Thyroid gland (tissue), 4 donors: ENCODE measurements around the gene ACP2. TPM values are rescaled to one million over a fixed set of nuclear protein-coding genes. Genes with fewer than 3 reads are reported as not detected.

Experiments used
- DNase-seq, 2 donors: peaks; one replicate each; pipeline ENCODE4 v3.0.0-alpha.2; 2019
- H3K27ac ChIP-seq, 3 donors: fragments of 200-600 bp; sonication (generic); 1 replicate in 2 of 3; 2 replicates in 1 of 3; pipeline ENCODE4 v1.5.1; 2016 to 2019; ENCODE audit warnings: mild to moderate bottlenecking in 1 of 3, moderate library complexity in 1 of 3
- H3K27me3 ChIP-seq: fragments of 200-600 bp; sonication (generic); one replicate; pipeline ENCODE4 v1.5.1; 2019
- H3K36me3 ChIP-seq, 2 donors: fragments of 200-600 bp; sonication (generic); one replicate each; pipeline ENCODE4 v1.5.1; 2016 to 2019
- H3K4me1 ChIP-seq, 2 donors: fragments of 200-600 bp; sonication (generic); one replicate each; pipeline ENCODE4 v1.5.1; 2017 to 2019
- H3K4me3 ChIP-seq, 3 donors: fragments of 200-600 bp; sonication (generic); replicated peaks in 1 of 3; 1 replicate in 2 of 3; 2 replicates in 1 of 3; pipeline ENCODE4 v1.5.1; 2016; ENCODE audit warnings: mild to moderate bottlenecking in 1 of 3
- H3K9me3 ChIP-seq: fragments of 200-600 bp; sonication (generic); one replicate; pipeline ENCODE4 v1.5.1; 2017
- POLR2A ChIP-seq, 2 donors: fragments of 450-650 bp; IDR thresholded peaks; one replicate each; pipeline ENCODE4 v1.6.1; 2017; ENCODE audit warnings: antibody characterized with exemption in 2 of 2, mild to moderate bottlenecking in 2 of 2, moderate library complexity in 1 of 2
- WGBS, 2 donors: methylation state at CpG; one replicate each; pipeline ENCODE4 v1.1.5; 2017; 5-methylcytosine and 5-hydroxymethylcytosine counted together
- intact Hi-C: fragments of 100-400 bp; cut with DNase I; formaldehyde crosslinking; loops from one replicate; pipeline ENCODE4 v1.15.1; 2023
- total RNA-seq, 4 donors: library from RNA; depleted of rRNA; stranded (reverse); fragments of >200 nt; gene quantifications; one replicate each; pipeline ENCODE4 v1.2.3, GENCODE V29; 2016
- TF ChIP-seq, protein P1 (sequence below), 6 experiments: fragments of 200-600 bp in 3 of 6; fragments of 450-650 bp in 3 of 6; sonication (generic) in 3 of 6; IDR thresholded peaks; one replicate each; pipeline ENCODE4 v1.5.1; 2016 to 2019; ENCODE audit warnings: antibody characterized with exemption in 6 of 6, mild to moderate bottlenecking in 2 of 6, inconsistent platforms in 1 of 6, moderate library complexity in 1 of 6

ACP2 gene
- total RNA-seq, 4 donors from 2014 or later: 32.4 to 98.5 (median 73.3) TPM

DNA sequence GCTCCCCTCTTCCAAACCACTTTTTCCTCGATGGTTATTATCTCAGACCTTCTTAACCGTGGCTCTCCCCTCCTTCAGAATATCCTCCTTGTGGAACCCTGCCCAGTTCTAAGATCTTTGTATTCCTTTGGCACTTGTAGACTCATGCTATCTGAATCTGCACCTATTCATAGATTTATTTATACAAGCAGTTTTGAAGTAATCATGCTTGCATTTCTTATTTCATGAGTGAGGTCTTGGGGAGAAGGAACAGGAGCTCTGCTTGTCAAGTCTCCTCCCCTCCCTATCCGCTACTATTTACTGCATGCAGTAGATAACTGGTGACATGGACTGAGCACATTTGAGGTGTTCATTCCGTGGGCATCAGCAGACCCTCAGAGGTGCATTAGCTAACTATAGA, 15.9 kb upstream of the ACP2 start:
- Histone ChIP-seq H3K27me3 (no peaks in the 10 kb centered on the region), H3K4me1 (peaks cover 4 to 24% of the 10 kb centered on the region in 2 donors)

DNA sequence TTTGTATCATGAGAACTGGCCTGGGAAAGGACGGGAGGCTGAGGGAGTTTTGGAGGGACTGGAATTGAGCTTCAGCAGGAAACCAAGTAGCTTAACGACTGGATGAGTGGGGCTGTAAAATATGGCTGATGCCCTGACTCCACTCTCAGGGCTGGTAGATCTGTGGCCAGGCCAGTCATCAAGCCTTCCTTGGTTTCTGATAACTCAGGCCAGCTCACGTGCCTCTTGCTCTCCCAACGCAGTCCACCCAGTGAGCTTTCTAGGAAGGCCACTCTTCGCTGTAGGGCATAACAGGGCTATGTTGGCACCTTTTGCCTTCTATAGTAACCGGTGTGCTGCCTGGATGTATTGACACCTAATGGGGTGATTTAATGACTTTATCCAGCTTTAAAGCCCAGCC, 15.5 kb upstream of the ACP2 start:
- Histone ChIP-seq H3K9me3 (no peaks in the 10 kb centered on the region), H3K27ac (peak overlapping the region in 1 of 3 donors; percentile 29), H3K4me1 (peaks cover 4 to 28% of the 10 kb centered on the region in 2 donors), H3K36me3 (no peaks in the 10 kb centered on the region), H3K27me3 (no peaks in the 10 kb centered on the region), H3K4me3 (no peak overlapping the region)
- WGBS, 2 donors: 90 to 94% methylated on average over 6 of the region's 6 CpGs
- no peak for TF ChIP-seq POLR2A (IDR thresholded peaks at IDR 0.05)
- TF ChIP-seq, protein P1, sequence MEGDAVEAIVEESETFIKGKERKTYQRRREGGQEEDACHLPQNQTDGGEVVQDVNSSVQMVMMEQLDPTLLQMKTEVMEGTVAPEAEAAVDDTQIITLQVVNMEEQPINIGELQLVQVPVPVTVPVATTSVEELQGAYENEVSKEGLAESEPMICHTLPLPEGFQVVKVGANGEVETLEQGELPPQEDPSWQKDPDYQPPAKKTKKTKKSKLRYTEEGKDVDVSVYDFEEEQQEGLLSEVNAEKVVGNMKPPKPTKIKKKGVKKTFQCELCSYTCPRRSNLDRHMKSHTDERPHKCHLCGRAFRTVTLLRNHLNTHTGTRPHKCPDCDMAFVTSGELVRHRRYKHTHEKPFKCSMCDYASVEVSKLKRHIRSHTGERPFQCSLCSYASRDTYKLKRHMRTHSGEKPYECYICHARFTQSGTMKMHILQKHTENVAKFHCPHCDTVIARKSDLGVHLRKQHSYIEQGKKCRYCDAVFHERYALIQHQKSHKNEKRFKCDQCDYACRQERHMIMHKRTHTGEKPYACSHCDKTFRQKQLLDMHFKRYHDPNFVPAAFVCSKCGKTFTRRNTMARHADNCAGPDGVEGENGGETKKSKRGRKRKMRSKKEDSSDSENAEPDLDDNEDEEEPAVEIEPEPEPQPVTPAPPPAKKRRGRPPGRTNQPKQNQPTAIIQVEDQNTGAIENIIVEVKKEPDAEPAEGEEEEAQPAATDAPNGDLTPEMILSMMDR (IDR thresholded peaks at IDR 0.05): no peak
- intact Hi-C loops: loop anchor here (5.0 kb wide), 1 partner anchor 82 kb away; no protein-coding TSS in a partner anchor
- no peak for DNase-seq

More for the DNA sequence above, 15.9 kb upstream of the ACP2 start:
- Histone ChIP-seq H3K36me3 (no peaks in the 10 kb centered on the region), H3K9me3 (no peaks in the 10 kb centered on the region), H3K4me3 (no peak overlapping the region), H3K27ac (peak overlapping the region in 1 of 3 donors; percentile 29)
- WGBS, 2 donors: 59 to 74% methylated on average over 4 of the region's 4 CpGs
- TF ChIP-seq POLR2A (IDR thresholded peaks at IDR 0.05): no peak
- TF ChIP-seq, protein P1 (IDR thresholded peaks at IDR 0.05): no peak
- DNase-seq: no peak
- intact Hi-C loops: loop anchor here (5.0 kb wide), 1 partner anchor 82 kb away; no protein-coding TSS in a partner anchor

DNA sequence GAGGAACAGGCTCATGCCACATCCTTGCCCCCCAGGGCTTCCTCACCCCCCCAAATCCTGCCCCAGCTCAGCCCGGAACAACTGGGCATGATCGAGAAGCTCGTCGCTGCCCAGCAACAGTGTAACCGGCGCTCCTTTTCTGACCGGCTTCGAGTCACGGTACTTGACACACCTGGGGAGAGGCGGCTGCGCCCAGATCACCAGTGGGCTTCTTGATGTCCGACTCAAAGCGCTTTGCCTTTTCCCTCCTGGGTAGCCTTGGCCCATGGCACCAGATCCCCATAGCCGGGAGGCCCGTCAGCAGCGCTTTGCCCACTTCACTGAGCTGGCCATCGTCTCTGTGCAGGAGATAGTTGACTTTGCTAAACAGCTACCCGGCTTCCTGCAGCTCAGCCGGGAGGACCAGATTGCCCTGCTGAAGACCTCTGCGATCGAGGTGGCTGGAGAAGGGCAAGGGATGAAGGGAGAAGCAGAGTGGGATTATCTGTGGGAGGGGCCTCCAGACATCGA, 12.7 kb upstream of the ACP2 start:
- TF ChIP-seq POLR2A (IDR thresholded peaks at IDR 0.05): no peak
- TF ChIP-seq, protein P1 (IDR thresholded peaks at IDR 0.05): no peak
- no peak for DNase-seq
- Histone ChIP-seq H3K36me3 (no peaks in the 10 kb centered on the region), H3K27me3 (no peaks in the 10 kb centered on the region), H3K27ac (no peak overlapping the region), H3K4me3 (no peak overlapping the region), H3K4me1 (peaks cover 19 to 42% of the 10 kb centered on the region in 2 donors), H3K9me3 (no peaks in the 10 kb centered on the region)
- WGBS, 2 donors: 86 to 87% methylated on average over 22 of the region's 22 CpGs
- intact Hi-C loops: loop anchor here (5.0 kb wide), 1 partner anchor 79 kb away; no protein-coding TSS in a partner anchor

DNA sequence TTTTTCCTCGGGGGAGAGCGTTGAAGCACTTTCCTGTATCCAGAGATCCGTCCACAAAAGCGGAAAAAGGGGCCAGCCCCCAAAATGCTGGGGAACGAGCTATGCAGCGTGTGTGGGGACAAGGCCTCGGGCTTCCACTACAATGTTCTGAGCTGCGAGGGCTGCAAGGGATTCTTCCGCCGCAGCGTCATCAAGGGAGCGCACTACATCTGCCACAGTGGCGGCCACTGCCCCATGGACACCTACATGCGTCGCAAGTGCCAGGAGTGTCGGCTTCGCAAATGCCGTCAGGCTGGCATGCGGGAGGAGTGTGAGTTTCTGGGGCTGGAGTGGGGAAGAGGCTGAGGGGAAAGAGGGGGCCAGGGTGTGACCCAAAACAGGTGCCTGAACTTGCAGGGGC, 11.8 kb upstream of the ACP2 start:
- no peak for TF ChIP-seq POLR2A (IDR thresholded peaks at IDR 0.05)
- TF ChIP-seq, protein P1 (IDR thresholded peaks at IDR 0.05): no peak
- H3K4me1 ChIP-seq: peaks cover 19 to 42% of the 10 kb centered on the region in 2 donors
- H3K4me3 ChIP-seq: no peak overlapping the region
- no peaks in the 10 kb centered on the region for H3K9me3 ChIP-seq
- 78 to 94% methylated on average over 19 of the region's 19 CpGs for WGBS, 2 donors
- no peaks in the 10 kb centered on the region for H3K27me3 ChIP-seq
- H3K36me3 ChIP-seq: no peaks in the 10 kb centered on the region
- intact Hi-C loops: loop anchor here (5.0 kb wide), 1 partner anchor 78 kb away; no protein-coding TSS in a partner anchor
- H3K27ac ChIP-seq: no peak overlapping the region
- DNase-seq: no peak

DNA sequence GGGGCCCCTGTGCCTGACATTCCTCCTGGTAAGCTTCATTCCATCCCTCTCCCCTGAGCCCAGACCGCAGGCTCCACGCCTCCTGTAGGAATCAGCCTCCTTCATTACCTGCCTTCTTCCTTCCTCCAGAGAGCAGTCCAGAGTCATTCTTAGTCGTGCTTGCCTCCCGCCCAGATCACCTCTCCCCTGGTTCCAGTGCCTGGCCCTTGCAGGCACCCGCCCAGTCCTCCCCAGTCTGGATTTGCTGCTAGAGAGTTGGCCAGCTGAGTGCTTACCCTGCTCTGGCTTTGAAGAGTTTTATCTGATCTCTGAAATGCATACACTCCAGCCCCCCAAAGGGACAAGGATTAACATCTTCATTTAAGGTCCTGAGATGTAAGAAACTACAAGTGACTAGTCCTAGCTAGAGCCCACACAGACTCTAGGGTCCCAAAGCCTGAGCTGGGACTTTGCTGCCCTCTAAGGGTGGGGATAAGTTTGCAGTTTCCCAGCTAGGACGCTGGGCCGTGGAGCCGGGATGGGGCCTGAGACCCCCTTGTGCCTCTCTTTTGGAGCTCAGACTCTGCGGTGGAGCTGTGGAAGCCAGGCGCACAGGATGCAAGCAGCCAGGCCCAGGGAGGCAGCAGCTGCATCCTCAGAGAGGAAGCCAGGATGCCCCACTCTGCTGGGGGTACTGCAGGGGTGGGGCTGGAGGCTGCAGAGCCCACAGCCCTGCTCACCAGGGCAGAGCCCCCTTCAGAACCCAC, 10.8 kb upstream of the ACP2 start:
- no peaks in the 10 kb centered on the region for H3K9me3 ChIP-seq
- peak in 1 of 2 donors; percentile 24 for DNase-seq
- H3K4me1 ChIP-seq: peaks cover 15 to 42% of the 10 kb centered on the region in 2 donors
- 41 to 55% methylated on average over 10 of the region's 10 CpGs for WGBS, 2 donors
- TF ChIP-seq, protein P1 (IDR thresholded peaks at IDR 0.05): peak in 5 of 6 experiments; percentile 9 to 53 (median 43)
- TF ChIP-seq POLR2A (IDR thresholded peaks at IDR 0.05): no peak
- H3K27me3 ChIP-seq: no peaks in the 10 kb centered on the region
- no peaks in the 10 kb centered on the region for H3K36me3 ChIP-seq
- no peak overlapping the region for H3K4me3 ChIP-seq
- intact Hi-C loops: no loop called here
- H3K27ac ChIP-seq: peak overlapping the region in 1 of 3 donors; percentile 80
